Suprapubic skin (tissue), 4 donors: ENCODE measurements around the gene TBC1D4. TPM values are rescaled to one million over a fixed set of nuclear protein-coding genes. Genes with fewer than 3 reads are reported as not detected.

Experiments
- DNase-seq, 2 donors: peaks; one replicate each; pipeline ENCODE4 v3.0.0-alpha.2; 2019; ENCODE audit warnings: low spot score in 2 of 2
- H3K27ac ChIP-seq: fragments of 200-600 bp; sonication (generic); one replicate; pipeline ENCODE4 v1.5.1; 2019
- H3K27me3 ChIP-seq: fragments of 200-600 bp; sonication (generic); one replicate; pipeline ENCODE4 v1.5.1; 2019
- H3K36me3 ChIP-seq: fragments of 200-600 bp; sonication (generic); one replicate; pipeline ENCODE4 v1.5.1; 2019
- H3K4me1 ChIP-seq: fragments of 200-600 bp; sonication (generic); one replicate; pipeline ENCODE4 v1.5.1; 2019
- H3K4me3 ChIP-seq: fragments of 200-600 bp; sonication (generic); one replicate; pipeline ENCODE4 v1.5.1; 2019; ENCODE audit warnings: mild to moderate bottlenecking
- H3K9me3 ChIP-seq: fragments of 200-600 bp; sonication (generic); one replicate; pipeline ENCODE4 v1.5.1; 2019
- EP300 ChIP-seq: sonication (generic); formaldehyde crosslinking; IDR thresholded peaks from one replicate; pipeline ENCODE4 v1.6.1; 2017; ENCODE audit warnings: antibody characterized with exemption
- POLR2A ChIP-seq, 2 donors: fragments of 450-650 bp; IDR thresholded peaks; one replicate each; pipeline ENCODE4 v1.6.1; 2017; ENCODE audit warnings: antibody characterized with exemption in 2 of 2, mild to moderate bottlenecking in 2 of 2, moderate library complexity in 2 of 2
- POLR2AphosphoS5 ChIP-seq, 3 donors: sonication (generic); formaldehyde crosslinking; IDR thresholded peaks; one replicate each; pipeline ENCODE4 v1.6.1; 2017; ENCODE audit warnings: antibody characterized with exemption in 3 of 3
- WGBS: methylation state at CpG from one replicate; pipeline ENCODE4 v1.1.5; 2018; 5-methylcytosine and 5-hydroxymethylcytosine counted together
- total RNA-seq, 4 donors: library from RNA; depleted of rRNA; stranded (reverse); fragments of >200 nt; gene quantifications; one replicate each; pipeline ENCODE4 v1.1.0, GENCODE V29; 2016
- TF ChIP-seq, protein P1 (sequence below), 2 donors: fragments of 200-600 bp in 1 of 2; fragments of 450-650 bp in 1 of 2; sonication (generic) in 1 of 2; IDR thresholded peaks; one replicate each; pipeline ENCODE4 v1.5.1; 2016 to 2019; ENCODE audit warnings: antibody characterized with exemption in 2 of 2, mild to moderate bottlenecking in 1 of 2, moderate library complexity in 1 of 2

TBC1D4 gene
- total RNA-seq, 4 donors from 2014 or later: 54.3 to 110 (median 72.7) TPM

DNA sequence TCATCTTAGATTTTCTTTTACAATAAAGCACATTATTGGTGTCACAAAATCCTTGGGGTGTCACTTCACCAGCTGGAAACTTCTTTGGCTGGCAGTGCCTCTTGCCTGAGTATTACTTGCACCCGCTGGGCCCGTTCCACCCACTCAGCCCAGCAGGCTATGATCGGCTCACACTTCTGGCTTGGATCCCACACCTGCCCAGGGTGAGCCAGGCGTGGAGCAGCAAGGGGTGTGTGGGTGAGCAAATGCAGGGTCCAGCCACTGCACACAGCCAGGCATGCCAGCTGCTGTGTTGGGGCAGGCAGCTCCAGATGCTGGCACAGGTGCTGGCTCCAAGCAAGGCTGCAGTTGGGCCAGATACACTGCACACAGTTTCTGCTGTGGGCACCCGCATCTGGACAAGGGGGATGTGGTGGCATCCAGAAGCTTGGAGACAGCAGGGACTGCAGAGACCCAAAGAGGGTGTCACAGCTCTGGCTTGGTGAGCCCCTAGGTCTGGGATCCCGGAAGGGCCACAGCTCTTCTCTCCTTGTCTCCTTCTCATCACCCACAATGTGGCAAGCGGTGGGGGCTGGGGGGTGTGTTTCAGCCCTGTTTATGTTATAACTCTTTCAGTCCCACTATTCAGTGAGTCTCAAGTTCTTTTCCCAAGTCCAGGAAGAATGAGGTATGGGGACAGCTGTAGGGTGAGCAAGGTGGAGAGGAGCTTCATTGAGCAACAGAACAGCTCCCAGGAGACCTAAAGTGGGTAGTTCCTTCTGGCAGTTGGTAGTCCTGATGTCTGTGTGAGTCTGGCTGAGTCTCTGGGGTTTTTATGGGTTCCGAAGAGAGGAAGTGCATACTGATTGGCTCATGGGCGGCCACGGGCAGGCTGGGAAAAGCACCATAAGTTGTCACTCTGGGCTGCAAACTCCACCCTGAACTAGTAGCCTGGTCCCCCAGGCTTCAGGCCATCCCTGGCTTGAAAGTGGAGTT is 25.3 kb upstream of the TBC1D4 start:
- no peak for DNase-seq
- H3K9me3 ChIP-seq: no peaks in the 10 kb centered on the region
- no peaks in the 10 kb centered on the region for H3K27me3 ChIP-seq
- H3K27ac ChIP-seq: no peak overlapping the region
- 67% methylated on average over 5 of the region's 10 CpGs for WGBS
- no peaks in the 10 kb centered on the region for H3K4me1 ChIP-seq
- no peaks in the 10 kb centered on the region for H3K36me3 ChIP-seq
- H3K4me3 ChIP-seq: no peak overlapping the region
- TF ChIP-seq POLR2A (IDR thresholded peaks at IDR 0.05) (no peak), POLR2AphosphoS5 (IDR thresholded peaks at IDR 0.05) (no peak), EP300 (no peak)
- TF ChIP-seq, protein P1, sequence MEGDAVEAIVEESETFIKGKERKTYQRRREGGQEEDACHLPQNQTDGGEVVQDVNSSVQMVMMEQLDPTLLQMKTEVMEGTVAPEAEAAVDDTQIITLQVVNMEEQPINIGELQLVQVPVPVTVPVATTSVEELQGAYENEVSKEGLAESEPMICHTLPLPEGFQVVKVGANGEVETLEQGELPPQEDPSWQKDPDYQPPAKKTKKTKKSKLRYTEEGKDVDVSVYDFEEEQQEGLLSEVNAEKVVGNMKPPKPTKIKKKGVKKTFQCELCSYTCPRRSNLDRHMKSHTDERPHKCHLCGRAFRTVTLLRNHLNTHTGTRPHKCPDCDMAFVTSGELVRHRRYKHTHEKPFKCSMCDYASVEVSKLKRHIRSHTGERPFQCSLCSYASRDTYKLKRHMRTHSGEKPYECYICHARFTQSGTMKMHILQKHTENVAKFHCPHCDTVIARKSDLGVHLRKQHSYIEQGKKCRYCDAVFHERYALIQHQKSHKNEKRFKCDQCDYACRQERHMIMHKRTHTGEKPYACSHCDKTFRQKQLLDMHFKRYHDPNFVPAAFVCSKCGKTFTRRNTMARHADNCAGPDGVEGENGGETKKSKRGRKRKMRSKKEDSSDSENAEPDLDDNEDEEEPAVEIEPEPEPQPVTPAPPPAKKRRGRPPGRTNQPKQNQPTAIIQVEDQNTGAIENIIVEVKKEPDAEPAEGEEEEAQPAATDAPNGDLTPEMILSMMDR (IDR thresholded peaks at IDR 0.05): no peak

DNA sequence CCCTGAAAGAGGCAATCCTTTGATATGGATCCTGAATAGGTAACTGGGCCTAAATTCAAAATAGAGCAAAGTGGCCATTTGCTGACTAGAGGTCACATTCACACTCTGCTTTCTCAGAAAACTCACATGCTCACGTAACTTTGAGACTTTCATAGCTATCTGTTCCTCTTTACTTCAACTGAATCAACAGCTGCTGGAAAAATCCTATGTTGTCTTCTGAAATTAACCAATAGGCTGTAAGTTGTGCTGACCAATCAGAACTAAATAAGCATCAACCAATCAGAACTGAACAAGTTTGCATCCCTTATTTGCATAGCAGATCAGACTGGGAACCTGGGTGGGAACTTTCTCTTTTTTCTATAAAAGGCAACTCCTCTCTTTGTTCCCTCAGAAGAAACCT is 24.0 kb upstream of the TBC1D4 start:
- Histone ChIP-seq H3K36me3 (no peaks in the 10 kb centered on the region), H3K4me3 (no peak overlapping the region), H3K27ac (no peak overlapping the region), H3K4me1 (no peaks in the 10 kb centered on the region), H3K9me3 (no peaks in the 10 kb centered on the region), H3K27me3 (no peaks in the 10 kb centered on the region)
- DNase-seq: no peak
- TF ChIP-seq EP300: no peak
- no peak for TF ChIP-seq POLR2AphosphoS5 (IDR thresholded peaks at IDR 0.05)
- TF ChIP-seq, protein P1 (IDR thresholded peaks at IDR 0.05): no peak
- TF ChIP-seq POLR2A (IDR thresholded peaks at IDR 0.05): no peak
- 87% methylated on average over 1 of the region's 1 CpG for WGBS

DNA sequence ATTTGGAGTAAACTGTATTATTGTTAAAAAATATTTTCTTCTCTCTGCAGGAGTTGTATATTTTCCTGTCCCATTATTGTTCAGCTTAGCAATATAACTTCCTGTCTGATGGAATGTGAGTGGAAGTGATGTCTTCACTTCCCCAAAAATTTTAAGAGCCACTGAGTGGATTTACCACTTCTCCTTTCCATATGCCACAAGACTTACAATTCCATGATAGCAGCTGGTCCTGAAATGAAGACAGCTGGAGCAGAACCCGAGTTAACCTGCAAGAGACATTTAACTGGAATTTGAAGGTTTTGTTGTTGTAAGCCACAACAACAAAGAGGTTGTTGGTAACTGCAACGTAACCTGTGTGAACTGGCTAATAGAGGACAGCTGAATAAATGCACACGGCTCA is 23.4 kb upstream of the TBC1D4 start:
- Histone ChIP-seq H3K27ac (no peak overlapping the region), H3K4me1 (no peaks in the 10 kb centered on the region), H3K36me3 (no peaks in the 10 kb centered on the region), H3K27me3 (no peaks in the 10 kb centered on the region), H3K4me3 (no peak overlapping the region), H3K9me3 (no peaks in the 10 kb centered on the region)
- DNase-seq: no peak
- 76% methylated on average over 3 of the region's 3 CpGs for WGBS
- TF ChIP-seq POLR2A (IDR thresholded peaks at IDR 0.05): no peak
- TF ChIP-seq POLR2AphosphoS5 (IDR thresholded peaks at IDR 0.05): no peak
- TF ChIP-seq EP300: no peak
- TF ChIP-seq, protein P1 (IDR thresholded peaks at IDR 0.05): no peak

DNA sequence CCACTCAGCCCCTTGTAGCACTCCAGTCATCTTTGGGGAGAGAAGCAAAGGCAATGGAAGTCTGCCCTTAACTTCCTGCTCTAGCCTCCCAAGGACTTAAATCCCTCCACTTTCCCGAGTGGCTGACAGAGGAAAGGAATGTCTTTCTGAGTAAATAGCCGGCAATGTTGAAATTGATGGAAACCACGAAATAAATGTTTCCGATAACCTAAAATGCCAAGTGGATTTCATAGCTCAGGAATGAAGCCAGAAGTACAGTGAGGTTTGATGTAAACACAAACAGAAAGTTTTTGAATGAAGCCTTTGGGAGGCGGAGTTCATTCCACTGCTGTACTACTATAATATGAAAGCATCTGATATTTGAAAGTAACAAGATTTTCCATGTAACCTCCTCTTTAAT is 14.0 kb upstream of the TBC1D4 start:
- Histone ChIP-seq H3K4me3 (no peak overlapping the region), H3K9me3 (no peaks in the 10 kb centered on the region), H3K27ac (no peak overlapping the region), H3K4me1 (no peaks in the 10 kb centered on the region), H3K27me3 (peaks cover 2% of the 10 kb centered on the region), H3K36me3 (no peaks in the 10 kb centered on the region)
- DNase-seq: no peak
- 86% methylated on average over 5 of the region's 5 CpGs for WGBS
- TF ChIP-seq POLR2AphosphoS5 (IDR thresholded peaks at IDR 0.05) (no peak), POLR2A (IDR thresholded peaks at IDR 0.05) (no peak), EP300 (no peak)
- TF ChIP-seq, protein P1 (IDR thresholded peaks at IDR 0.05): no peak

DNA sequence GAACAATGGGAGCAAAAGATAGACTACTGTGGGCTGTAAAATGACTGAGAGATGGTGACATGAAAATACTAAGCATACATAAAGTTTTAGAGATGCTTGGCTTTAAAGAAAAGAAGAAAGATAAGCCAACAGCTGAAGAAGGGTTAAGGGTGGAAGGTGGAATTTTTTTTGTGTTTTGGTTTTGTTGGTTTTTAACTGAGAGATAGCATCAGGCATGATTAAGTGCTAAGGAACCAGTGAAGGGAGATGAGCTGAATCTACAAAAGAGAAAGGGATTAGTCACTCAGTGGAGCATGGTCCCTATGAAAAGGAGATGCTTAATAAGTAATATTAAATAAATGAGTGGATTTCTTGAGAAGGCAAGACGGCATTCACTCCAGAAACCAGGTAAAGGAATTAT is 12.5 kb upstream of the TBC1D4 start:
- TF ChIP-seq POLR2AphosphoS5 (IDR thresholded peaks at IDR 0.05) (no peak), POLR2A (IDR thresholded peaks at IDR 0.05) (no peak), EP300 (no peak)
- TF ChIP-seq, protein P1 (IDR thresholded peaks at IDR 0.05): no peak
- no peak for DNase-seq
- no peaks in the 10 kb centered on the region for H3K36me3 ChIP-seq
- 89% methylated on average over 1 of the region's 1 CpG for WGBS
- H3K27me3 ChIP-seq: peaks cover 2% of the 10 kb centered on the region
- H3K4me1 ChIP-seq: no peaks in the 10 kb centered on the region
- no peak overlapping the region for H3K27ac ChIP-seq
- H3K9me3 ChIP-seq: no peaks in the 10 kb centered on the region
- H3K4me3 ChIP-seq: no peak overlapping the region
